ENCODE data around the gene HELZ2.

The HELZ2 gene

DNA sequence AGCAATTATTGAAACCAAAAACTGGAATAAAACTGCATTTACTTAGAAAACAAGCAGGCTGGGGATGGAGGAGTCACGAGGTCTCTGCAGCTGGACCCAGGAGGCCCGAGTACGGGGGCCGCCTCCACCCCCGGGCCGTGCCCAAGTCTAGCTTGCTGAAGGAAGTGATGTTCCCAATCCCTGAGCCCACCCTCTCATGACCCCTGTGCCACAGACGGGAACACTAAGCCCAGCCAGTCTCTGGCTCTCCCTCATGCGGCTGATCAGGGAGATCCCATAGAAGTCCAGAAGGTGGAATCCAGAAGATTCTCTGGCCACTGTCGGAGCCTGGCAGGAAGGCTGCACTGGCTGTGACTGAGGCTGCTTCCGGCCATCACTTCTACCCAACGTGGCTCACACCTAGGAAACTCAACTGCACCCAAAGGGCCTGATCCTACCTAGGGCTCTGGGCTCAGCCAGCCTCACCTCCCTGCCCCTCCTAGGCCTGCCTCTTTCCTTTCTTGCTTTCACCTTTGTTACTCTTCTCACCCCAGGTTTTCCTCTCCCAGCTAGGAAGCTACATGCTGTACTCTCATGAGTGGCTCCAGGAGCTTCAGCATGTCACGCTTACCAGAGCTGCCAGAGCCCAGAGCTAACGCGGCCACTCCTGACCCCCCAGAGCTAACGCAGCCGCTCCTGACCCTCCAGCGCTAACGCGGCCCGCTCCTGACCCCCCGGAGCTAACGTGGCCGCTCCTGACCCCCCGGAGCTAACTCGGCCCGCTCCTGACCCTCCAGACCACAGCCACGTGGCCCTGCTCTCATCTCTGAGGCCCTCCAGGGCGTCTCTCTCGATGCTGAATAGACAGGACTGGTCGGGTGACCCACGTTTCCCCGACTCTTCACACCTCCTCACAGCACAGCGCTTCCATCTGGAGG is 24.7 kb upstream of the HELZ2 start:
- no peak for DNase-seq (ENCODE audit: low spot score)

DNA sequence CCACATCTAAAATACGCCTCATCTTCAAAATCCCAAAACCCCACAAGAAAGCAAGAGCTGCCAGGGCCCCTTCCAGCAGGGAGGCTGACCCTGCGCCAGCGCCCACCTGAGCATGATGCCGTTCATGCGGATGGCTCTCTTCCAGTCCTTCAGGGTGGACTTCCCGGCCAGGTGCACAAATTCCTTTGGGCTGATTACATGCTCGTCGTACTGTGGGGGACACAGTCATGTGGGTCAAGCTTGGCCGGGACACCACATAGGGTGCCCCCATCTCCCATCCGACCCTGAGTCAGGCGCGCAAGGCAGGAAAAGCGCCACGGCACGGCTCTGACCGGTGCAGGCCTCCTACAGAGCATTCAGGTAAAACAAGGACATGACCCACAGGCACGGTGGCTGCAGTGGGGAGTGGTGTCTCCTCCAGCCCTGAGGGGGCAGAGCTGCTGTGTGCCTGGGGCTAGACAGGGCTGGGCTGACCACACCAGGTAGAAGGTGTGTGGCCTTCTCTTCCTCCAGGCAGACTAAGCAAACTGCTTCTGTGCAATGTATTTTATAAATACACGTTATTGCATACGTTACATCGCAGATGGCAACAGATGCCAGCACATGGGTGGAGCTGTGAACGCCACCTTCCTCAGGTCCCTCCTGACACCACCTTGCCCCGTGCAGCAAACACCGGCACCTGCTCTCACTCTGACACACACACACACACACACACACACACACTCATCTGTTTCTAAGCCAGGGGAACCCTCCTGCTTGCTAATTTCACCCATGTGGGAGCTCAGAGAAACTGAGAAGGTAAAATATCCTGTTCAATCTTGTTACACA is 23.8 kb upstream of the HELZ2 start:
- no peak for DNase-seq (ENCODE audit: low spot score)

DNA sequence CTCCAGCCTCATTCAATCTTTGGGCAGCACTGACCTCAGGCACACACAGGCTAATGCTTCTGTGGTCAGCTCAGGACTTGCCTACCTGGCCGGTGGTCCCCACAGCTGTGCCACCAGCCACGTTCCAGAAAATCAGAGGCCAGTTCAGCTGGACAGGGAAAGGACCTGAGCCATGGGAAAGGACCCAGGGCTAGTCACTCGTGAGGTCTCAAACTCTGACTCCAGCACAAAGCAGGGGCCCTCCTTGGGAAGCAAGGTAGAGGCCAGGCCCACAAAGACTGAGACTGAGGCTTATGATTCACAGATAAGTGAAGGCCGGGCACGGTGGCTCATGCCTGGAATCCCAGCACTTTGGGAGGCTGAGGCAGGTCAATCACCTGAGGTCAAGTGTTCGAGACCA is 22.4 kb upstream of the HELZ2 start:
- DNase-seq (ENCODE audit: low spot score), result no peak

DNA sequence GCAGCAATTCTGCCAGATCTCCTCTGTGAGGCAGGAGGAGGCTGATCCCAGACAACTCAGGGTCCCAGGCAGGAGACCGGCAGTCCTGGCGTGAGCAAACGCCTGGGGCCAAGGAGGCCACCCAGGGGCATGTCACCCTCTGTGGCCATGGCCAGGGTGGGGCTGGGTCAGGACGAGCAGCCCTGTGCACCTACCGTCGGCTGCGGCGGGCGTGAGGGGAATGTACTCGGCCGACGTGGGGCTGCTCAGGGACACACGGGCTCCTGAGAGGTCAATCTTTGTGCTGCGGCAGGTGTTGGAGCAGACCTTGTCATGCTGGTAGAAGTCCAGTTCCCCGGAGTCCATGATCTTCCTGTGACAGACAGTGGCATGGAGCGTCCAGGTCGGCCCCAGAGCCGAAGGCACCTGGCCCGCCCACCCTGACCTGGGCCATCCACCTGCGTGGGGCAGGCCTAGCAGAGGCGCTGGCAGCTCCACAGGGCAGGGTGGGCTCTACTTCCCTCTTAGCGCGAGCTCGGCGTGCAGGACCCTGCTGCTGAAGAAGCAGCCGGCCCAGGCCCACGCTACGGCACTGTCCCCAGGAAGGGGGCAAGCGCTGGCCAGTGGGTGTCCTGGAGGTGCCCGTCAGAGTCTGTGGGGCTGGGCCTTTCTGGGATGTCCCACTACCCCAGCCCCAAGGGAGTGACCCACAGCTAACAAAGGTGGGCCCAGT is 21.5 kb upstream of the HELZ2 start:
- DNase-seq (ENCODE audit: low spot score), result no peak

DNA sequence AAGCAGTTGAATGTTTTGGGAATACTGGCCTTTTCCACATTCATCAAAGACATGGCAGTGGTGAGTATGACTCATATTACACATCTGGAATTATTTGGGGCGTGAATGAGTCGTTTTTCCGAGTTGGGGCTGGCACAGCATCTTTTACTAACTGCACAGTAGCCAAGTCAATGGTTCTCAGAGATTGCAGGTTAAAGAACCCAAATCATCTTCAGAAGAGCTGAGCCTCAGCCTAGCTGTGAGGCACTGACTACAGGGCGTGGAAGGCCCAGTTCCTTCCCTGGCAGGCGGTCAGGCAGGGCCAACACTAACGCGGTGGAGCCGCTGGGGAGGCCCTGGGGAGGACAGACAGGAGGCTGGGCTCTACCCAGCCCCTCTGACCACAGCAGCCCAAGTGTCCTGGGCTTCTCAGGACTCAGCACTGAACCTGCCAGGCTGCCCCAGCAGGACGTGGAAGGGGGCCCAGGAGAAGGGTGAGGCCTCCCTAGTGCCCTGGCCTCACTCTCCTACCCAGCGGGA is 20.1 kb upstream of the HELZ2 start:
- no peak for DNase-seq (ENCODE audit: low spot score)

DNA sequence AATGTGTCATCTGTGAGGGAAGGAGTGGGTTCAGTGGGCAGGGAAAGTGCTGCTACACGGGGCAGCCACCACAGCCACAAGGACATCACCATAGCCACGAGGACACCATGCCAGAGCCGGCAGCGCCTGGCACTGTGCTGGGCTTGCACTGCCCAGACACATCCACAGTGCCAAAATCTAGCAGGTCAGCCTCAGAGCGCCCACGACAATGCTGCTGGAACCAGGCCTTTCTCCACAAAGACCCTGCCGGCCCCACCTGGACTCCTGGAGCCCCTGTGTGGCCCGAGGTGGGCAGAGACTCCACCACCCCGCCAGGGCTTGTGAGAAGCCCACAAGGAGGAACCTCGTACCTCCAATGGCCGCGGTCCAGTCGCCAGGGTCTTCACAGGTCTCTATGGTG is 18.6 kb upstream of the HELZ2 start:
- DNase-seq (ENCODE audit: low spot score), result no peak

DNA sequence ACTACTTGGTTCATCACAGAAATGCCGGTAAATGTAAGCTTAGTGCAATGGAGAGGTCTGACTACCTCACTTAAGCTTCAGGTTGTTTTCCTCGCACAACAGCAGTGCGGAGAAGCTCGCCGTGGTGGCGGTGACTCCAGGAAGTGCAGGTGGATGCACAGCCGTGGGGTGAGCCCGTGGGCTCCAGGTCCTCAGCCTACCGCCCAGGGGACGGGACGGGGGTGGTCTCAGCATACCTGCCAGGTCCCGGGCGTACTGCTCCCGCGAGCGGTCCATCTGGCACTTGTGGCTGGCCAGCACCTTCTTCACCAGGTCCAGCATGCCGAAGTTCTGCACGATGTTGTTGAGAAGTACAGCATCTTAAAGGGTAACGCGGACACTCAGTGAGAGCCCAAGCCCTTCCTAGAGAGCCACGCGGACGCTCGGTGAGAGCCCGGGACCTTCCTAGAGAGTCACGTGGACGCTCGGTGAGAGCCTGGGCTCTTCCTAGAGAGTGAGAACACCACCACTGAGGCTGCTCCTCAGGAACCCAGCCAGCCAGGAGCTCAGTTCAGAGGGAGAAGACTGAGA is 17.8 kb upstream of the HELZ2 start:
- no peak for DNase-seq (ENCODE audit: low spot score)

DNA sequence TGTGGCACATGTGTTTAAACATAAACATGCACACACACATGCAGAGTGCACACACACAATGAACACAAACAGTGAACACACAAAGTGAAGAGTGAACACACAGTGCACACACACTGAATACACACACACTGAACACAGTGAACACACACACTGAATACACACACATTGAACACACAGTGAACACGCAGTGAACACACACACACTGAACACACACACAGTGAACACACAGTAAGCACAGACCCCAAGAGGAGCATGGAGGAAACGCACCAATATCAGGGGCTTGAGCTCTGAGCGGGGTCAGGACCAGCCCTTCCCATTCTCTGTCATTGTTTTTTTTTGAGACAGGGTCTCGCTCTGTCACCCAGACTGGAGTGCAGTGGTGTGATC is 17.1 kb upstream of the HELZ2 start:
- DNase-seq (ENCODE audit: low spot score), result no peak

DNA sequence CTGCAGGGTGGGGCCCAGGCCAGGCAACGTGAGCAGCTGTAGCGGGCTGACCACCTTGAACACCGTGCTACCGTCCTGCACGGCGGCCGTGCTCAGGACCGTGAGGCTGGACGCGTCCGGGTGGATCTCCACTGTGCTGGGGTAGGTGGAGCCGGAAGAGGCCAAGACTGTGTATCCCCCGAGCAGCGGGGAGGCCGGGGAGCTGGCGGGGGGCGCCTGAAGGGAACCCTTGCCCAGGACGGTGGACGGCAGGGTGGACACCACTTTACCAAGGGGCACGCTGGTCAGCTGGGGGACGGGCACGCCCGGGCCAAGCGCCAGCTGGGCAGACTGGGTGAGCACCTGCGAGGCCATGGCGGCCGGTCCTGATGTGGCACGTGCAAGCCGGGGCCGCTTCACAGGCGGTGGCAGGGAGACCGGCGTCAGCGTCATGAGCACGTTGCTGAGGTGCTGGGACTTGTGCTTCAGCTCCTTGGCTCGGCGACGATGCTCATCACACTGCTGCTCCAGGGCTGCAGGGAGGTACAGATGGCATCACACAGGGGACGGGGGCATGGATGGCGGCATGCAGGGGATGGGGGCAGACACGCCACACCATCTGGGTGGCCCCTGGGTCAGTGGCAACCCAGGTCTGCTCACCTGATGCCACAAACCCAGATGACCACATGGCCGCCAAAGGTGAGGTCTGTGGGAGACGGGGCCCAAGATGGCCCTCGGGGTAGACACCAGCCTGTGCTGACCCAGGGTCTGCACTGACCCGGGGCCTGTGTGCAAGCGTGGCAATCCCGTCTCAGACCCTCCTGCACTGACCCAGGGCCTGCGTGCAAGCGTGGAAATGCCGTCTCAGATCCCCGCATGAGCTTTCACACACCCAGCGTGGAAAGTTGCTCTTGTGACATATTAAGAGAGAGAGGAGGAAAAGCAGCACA is 16.4 kb upstream of the HELZ2 start:
- no peak for DNase-seq (ENCODE audit: low spot score)

DNA sequence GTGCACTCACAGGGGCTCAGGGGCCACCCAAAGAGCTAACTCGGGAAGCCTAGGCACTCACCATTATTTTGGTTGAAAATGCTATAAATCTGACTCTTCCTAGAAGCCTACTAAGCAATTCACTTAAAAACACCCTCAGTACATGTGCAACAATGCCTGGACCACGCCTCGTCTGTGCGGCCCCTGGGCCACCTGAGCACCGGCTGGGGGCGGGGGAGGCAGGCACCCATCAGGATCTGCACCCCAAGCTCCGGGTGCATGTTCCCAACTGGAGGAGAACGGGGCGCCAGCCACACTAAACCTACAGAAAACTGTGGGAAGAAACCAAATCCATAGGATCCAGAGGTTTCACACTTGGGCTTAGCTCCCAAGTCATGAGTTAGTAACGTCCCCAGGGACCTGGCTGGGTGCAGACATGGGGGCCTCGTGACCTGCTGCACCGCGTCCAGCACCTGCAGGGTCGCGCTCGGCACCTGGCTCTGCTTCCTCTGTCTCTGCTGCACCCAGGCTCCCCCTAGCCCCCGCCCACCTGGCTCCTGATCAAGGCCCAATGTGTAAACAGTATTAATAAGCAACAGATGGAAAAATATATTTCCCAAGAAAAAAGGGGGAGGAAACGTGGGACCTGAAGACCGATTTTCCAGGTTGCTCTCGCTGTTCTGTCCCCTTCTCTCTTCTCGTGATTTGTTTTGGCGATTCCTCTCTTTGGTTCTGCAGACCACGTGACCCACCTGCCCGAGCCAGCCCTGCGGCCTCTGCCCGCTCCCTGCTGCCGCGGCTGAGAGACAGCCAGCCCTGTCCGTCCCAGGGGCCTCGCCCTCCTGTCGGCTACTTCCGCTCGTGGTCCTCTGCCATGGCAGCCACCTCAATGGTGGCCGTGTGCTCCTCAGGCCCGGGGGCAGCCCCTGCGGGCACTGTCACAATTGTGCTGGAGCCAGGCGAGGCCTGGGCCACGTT is 15.5 kb upstream of the HELZ2 start:
- no peak for DNase-seq (ENCODE audit: low spot score)

DNA sequence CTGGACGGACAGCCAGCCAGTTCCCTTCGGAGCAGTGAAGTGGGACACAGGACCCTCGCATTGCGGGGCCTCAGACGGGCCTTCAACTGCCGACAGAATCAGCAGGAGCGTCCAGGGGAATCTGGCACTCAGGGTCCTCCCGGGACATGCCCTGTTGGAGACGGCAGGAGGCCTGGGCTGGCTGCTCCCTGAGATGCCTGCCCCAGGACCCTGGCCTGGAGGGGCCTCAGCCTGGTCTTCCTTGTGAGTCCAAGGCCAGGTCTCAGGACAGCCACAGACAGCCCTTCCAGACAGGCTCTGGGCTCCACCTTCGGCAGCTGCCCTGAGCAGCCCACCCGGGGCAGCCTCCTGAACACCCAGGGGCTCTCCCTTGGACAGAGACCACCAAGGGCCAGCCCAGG is 14.6 kb upstream of the HELZ2 start:
- no peak for DNase-seq (ENCODE audit: low spot score)

DNA sequence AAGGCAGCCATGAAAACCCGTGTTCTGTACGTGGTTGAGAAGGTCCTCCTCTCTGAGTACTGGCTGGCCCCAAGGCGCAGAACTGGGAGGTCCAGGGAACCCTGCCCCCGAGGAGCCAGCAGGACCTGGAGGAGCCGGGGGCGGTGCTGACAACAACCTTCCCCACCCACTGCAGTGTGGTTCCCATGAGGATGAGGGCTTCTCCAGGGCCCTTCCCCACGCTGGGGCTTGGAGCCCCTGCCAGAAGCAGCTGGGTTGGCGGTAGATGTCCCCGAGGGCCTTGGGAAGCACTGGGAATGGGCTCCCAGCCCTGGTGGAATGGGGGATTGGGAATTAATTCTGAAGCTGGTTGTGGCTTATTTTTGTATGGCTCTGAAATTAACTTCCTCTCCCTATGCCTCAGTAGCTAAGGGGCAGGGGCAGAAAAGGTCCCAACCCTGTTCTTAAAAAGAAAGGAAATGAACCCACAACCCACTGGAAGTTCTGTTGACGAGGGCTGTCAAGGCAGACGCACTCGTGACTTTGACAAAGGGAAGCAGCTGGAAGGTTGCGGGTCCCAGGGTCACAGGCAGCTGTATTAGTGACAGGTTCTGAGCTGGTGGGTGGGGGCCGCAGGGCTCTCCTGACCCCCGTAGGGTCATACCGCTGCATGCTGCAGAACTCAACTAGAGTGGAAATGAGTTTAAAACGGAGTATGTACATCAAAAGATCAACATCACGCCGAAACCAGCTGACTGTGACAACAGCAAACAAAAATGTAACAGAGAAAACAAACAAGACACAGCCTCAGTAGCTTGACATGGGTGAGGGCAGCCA is 13.9 kb upstream of the HELZ2 start:
- DNase-seq (ENCODE audit: low spot score), result no peak

DNA sequence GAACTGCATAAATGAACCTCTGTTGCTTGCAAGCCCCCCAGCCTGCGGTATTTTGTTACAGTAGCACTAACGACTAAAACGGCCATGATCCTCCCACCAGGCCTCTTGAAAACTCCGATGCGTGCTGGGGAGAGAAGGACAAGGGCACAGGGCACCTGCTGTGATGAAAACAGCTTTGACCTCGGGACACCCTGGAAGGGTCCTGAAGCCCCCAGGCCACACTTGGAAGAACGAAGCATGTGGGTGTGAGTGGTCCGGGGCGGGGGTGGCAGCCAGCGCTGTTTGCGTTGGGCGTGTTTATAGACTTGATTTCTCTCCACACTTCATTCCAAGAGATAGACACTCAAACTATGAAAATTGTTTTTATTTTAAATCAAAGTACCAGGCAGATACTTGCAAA is 13.2 kb upstream of the HELZ2 start:
- no peak for DNase-seq (ENCODE audit: low spot score)

DNA sequence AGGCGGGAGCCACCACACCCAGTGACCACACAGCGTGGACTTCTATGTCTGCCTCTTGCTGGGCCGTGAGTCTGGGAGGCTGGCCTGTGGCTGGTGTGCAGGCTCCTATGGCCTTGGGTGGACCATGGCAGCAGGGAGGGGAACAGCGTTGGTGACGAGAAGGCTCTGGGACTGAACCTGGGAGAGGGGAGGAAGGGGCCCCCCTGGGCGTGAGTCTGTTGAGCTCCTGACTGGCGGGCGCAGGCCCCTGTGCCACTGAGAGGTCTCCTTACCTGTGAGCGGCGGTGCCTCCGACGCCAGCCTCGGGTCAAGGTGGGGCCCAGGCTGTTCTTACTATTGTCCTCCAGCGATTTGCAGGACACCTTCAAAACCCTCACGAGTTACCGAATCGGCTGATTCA is 12.8 kb upstream of the HELZ2 start:
- no peak for DNase-seq (ENCODE audit: low spot score)

DNA sequence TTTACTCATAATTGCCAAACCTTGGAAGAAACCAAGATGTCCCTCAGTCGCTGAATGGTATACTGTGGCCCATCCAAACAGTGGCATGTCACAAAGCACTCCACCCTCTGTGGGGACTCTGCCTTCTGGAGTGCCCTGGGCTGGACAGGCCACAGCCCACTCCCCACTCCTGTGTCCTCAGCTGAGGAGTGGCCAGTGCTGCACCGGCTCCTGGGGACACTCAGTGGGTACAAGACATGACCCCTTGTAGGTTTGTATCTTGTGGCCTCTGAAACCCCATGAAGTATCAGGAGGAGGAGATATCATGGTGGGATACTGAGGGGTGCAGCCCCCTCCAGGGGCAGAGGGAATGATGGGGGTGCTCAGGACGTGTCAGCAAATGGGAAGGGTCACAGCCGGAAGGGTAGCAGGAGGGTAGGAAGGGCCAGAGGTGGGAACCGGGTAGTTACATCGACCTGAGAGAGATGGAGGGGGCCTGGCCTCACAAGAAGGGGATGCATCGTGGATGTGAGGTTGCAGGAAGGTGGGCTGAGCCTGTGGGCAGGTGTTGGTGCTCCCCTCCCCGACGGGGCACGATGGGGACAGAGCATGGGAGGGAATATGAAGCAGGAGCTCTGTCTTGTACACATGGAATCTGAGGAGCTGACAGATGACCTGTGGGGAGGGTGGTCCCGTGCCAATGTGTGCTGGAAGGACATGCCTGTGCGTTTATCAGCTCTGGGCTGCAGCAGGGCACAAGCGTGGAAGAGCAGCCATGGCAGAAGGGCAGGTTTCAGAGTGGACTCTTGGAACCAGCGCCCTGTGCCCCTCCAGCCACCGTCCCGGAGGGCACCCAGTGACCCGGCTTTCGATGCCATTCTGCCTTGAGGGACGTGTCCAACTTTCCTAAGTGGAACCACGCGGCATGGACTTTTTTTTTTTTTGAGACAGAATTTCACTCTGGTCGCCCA is 11.9 kb upstream of the HELZ2 start:
- DNase-seq (ENCODE audit: low spot score), result no peak

DNA sequence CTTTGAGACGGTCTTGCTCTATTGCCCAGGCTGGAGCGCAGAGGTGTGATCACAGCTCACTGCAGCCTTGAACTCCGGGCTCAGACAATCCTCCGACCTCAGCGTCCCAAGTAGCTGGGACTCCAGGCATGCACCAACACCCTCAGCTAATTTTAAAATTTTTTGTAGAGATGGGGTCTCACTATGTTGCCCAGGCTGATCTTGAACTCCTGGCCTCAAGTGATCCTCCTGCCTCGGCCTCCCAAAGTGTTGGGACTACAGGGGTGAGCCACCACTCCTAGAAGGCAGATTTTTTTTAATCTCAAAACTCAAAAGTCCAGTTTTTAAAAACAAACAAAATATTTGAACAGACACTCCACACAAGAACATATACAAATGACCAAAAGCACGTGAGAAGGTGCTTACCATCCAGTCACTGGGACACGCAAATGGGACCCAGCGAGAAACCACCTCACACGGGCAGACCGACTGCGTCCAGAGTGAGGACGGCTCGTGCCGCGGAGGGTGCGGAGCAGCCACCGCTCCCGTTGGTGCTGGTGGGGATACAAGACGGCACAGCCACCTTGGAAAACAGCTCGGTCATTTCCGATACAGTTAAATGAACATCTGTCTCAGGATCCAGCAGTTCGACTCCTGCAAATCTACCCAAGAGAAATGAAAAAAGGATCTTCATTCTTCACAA is 8.5 kb upstream of the HELZ2 start:
- DNase-seq (ENCODE audit: low spot score), result no peak

DNA sequence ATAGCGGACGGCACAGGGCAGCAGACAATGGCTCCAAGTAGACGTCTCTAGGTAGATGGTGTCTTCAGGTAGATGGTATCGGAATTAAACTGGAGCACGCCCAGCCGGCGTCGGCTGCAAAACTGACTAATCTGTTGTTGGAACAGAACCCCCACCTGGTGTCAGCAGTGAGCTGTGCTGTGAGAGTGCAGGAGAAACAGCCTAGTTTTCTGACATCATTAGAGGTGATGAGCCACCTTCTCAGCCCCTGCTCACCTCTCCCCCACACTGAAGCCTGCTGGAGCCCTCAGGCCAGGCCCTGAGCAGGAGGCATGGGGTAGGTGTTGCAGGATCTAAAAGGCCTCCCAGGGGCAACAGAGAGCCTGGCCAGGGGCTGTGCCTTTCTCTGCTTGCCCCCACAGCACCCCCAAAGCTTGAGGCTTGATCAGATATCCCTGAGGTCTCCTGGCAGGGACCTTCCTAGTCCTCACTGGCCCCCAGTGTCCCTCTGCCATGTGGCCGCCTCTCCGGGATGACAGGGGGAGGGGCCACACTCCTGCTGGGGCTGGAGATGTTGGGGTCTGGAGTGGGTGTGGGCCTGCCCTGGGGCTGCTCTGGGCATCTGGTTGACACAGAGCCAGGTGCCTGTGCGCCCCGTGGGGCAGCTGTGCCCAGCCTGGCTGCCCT is 6.9 kb upstream of the HELZ2 start:
- peak; percentile 47 for DNase-seq (ENCODE audit: low spot score)
